COLO829 (cell line): ENCODE measurements around the gene MPI.
"Not testable (repeated sequence)": the region's sequence is repeated elsewhere in the genome, so short reads cannot be mapped to it uniquely, and the experiment has no call there.

Experiments
- DNase-seq: peaks from one replicate; pipeline ENCODE4 v3.0.0; 2012; ENCODE audit warnings: low spot score

The MPI gene

DNA sequence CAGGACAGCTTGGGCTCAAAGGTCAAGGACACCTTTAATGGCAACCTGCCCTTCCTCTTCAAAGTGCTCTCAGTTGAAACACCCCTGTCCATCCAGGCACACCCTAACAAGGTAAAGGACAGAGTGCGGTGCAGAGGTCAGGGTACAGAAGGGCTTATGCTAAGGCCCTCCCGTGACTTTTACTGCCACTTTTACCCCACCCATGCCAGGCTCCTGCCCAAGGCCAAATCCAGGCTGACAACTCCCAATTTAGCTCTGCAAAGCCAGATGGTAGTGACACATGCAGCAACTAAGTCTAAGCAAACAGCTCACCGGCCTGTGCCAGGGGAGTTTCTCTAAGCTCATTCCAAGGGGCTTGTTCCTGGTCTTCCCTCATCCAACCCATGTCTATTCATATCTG, 1.6 kb downstream of the MPI start:
- DNase-seq, result no peak

DNA sequence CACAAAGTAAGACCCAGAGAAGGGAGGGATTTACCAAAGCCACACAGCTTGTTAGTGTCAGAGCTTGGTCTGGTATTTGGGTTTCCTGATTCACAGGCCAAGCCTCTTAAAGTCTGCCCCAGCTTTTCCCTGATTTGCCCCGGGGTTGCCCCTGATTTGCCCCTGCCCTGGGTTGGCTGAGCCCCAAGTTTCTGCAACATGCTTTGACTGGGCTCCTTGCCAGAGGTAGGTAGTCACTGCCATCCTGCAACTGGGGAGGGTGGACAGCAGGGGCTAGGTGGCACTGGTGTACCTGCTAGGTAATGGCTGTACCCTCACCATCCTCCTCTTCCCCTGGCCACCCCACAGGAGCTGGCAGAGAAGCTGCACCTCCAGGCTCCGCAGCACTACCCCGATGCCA, 2.5 kb downstream of the MPI start:
- DNase-seq, result no peak

DNA sequence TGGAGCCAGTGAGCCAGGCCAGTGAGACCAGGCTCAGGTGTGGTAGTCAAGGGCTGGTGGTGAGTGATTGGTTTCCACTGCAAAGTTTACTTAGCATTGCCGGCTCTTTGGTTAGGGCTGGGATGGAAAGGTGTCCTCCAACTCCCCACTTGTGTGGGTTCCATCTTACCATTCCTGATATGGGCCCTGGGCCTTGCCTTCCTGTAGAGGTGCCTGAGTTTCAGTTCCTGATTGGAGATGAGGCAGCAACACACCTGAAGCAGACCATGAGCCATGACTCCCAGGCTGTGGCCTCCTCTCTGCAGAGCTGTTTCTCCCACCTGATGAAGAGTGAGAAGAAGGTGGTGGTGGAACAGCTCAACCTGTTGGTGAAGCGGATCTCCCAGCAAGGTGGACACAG, 3.1 kb downstream of the MPI start:
- DNase-seq, result no peak

DNA sequence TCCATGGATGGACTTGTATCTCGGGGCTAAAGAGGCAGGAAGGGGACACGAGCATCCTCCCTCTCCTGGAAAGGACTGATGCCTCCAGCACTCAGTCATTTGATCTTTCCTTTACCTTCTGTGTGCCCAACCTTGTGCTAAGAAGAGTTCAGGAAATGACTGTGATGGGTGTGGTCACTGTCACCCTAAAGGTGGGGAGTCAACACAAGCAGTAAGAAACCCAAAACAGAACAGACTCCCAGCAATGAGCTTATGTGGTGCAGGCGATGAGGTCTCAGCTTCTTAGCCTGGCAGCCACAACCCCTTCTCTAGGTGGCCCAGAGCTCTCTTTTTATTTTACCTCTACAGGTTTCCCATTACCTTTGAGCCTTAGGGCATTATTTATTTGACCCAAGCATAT, 3.8 kb downstream of the MPI start:
- no peak for DNase-seq

DNA sequence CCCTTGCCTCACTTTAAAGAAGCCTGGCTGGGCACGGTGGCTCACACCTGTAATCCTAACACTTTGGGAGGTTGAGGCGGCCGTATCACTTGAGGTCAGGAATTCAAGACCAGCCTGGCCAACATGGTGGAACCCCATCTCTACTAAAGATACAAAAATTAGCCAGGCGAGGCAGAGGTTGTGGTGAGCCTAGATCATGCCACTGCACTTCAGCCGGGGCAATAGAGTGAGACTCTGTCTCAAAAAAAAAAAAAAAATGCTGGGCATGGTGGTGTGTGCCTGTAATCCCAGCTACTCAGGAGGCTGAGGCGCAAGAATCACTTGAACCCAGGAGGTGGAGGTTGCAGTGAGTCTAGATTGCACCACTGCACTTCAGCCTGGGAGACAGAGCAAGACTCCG, 4.5 kb downstream of the MPI start:
- DNase-seq, result not testable (repeated sequence)

DNA sequence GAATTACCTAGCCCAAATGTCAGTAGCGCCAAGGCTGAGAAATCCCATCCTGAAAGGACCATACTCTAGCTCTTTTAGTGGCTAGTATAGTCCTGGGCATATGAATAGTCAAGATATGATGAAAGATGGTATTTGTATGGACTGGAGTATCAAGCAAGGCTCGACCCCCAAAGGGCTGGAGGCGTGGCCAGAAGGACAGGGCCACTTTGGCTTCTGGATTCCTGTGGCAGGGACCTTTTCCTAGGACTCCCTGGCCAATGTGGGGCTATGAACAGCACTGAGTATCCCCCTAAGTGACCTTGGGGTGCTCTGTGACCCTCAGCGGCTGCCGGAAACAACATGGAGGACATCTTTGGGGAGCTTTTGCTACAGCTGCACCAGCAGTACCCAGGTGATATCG, 6.0 kb downstream of the MPI start:
- DNase-seq, result no peak

DNA sequence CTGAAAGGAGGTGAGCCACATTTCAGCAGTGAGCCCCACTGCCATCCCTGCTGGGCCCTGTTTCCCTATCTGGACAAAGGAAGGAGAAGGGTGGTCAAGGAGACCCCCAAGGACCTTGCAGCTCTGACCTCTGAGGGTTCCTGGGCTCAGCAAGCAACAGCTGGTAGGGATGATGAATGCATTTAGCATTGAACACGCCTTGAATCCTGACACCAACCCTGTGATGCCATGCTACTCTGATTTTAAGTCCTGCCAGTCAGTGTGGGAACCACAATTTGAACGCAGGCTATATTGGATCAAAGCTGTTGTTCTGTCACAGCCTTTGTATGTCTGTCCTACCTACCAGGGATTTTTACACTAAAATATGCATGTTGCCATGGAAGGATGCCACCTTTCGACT, 6.5 kb downstream of the MPI start:
- DNase-seq, result no peak

DNA sequence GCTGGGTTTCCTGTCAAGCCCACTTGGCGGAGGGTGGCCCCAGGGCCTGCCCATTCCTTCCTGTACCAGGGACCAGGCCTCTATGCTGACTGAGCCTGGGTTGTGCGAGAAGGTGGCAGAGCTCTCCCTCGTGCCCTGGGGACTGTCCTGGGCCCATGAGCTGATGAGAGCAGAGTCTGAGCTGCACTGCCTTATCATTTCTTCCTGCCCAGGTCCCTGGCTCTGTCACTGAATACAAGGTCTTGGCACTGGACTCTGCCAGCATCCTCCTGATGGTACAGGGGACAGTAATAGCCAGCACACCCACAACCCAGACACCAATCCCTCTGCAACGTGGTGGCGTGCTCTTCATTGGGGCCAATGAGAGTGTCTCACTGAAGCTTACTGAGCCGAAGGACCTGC, 7.5 kb downstream of the MPI start:
- DNase-seq, result no peak

DNA sequence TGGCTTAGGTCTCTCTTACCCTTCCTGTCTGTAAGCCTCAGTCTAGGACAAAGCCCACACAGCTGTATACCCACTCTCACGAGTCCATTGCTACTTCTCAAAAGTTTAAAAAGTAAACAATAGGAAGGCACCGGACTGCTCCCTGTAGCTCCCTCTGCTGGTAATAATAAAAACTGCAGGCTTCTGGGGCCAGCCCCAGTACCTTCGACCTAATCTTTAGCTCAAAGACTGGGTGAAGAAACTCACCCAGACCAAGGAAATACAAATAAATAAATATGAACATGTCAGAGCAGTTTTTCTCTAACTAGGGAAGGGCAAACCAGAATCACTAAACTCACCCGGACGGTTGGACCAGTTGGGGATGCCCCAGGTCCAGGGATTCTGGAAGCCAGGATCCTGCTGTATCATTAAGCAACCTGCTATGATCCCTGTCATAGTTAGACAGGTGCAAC, 11.8 kb downstream of the MPI start:
- DNase-seq, result peak; percentile 50

DNA sequence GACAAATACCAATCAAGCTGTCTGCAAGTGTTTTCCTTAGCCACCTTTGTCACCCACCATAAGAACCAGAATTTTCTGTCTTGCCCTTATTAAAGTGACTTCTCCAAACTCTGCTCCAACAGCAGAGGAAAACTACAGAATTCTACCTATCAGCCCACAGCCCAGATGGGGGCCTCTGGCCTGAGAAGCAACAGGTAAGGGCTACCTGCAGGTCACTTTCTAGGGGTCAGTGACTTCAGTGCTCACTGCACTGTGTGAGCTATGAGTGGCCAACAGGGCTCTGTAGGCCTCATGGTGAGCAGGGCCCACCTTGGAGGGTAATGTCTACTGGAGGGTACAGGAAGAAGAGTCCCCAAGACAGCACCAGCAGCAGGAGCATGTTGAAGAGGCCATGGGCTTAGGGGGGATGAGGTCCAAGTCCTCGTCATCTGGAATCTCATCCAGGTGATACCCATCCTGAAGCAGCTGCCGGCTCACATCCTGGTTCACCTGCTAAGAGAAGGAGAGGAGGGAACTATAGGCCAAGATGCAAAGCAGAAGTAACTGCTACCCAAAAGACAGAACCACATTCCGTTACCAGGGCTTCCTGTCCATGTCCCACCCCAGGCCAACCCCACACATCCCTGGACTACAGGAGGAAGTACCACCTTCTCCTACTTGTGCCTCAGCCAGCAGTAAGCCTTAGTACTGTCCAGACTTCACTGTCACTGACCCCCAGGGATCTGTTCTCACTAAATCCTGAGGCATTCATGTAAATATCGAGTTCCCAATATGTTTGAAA, 12.6 kb downstream of the MPI start:
- no peak for DNase-seq

DNA sequence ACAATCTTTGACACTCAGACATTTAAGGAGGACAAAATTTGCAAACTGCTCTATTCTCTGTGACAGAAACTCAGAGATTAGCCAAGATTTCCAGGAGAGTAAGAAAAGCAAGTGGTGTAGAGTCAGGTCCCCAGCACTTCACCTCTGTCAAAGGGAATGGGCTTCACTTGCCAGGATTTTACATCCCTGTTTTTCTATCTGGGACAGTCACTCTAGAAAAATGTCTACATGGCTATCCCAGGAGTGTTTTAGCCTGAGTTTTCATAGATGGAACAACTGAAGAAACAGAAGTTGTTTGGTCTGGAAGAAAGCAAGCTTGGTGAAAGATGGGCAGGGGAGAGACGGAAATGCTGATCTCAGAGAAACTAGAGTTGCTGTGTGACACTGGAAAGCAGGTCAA, 13.8 kb downstream of the MPI start:
- DNase-seq, result no peak

DNA sequence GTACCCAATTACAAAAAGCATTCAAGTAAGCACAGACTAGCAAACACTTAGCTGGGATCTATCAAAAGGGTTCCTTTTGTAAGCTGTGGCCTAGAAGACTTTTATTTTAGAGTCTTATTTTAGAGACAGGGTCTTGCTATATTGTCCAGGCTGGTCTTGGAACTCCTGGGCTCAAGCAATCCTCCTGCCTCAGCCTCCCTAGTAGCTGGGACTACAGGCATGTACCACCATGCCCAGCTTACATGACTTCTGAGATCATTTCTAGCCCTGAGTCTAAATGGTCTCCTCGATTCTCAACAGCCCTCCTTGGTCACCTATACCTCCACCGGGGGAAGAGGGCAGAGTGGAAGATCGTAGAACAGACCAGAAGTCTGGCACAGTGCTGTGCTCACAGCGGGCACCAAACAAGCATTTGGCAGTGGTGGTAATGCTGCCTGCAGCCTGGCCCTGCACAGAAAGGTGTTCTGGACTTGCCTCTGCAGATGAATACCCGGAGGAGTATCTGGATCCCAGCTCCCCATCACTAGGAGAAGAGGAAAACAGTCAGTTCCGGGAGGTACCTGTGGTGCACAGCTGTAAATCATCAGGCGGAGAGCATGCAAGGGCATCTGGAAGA, 14.5 kb downstream of the MPI start:
- DNase-seq, result no peak

DNA sequence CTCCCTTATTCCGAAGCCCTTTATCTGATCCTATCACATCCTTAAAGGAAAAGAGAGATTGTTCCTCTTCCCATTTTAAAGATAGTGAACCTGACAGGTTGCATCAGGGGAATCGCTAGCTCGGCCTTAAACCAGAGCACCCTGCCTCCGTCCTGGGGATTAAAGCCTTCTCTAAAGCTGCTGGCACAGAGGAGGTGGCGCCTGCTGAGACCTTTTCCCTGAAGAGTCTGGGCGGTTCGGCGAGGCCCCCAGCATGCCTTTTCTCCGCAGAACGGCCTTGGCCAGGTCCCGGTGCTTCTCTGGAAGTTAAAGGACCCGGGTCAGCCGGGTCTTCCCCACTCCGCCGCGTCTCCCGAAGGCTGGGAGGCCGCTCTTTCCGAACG, 16.2 kb downstream of the MPI start:
- DNase-seq, result no peak

DNA sequence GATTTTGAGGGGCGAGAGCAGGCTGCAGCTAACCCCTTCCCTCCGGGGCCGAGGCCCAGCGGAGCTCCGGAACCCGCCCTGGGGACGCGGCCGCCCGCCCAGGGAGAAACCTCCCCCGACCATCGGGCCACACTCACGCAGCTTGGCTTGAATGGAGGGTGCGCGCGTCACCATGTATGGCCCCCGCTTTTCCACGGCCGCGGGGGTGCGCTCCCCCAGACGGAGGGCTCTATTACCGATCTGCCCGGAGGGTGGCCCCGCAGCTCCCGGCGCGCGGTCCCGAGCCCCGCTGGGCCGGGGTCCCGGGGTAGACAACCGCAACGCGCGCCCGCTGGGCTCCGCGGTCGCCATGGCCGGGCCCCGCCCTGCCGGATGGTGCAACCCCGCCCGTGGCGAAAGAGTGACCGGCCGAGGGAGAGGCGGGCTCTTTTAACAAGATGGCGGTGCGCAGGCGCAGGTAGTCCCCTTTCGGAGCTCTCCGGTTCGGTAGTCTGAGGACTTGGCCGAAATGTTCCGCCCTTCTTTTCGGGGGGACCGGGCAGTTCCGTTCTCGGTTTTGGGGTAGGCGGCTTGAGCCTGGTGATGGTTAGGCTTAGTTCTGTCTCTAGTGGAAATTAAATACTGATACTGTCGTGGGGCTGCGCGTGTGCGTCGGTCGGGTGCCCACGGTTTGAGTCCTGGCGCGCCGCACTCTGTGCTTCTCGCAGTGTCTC, 16.8 kb downstream of the MPI start, which contains the start of gene FAM219B:
FAM219B (minus strand) TSS at position 402 of the 713 bp plus-strand sequence; CDS start at position 351, 51 bp downstream.
- peak; percentile 91 for DNase-seq

DNA sequence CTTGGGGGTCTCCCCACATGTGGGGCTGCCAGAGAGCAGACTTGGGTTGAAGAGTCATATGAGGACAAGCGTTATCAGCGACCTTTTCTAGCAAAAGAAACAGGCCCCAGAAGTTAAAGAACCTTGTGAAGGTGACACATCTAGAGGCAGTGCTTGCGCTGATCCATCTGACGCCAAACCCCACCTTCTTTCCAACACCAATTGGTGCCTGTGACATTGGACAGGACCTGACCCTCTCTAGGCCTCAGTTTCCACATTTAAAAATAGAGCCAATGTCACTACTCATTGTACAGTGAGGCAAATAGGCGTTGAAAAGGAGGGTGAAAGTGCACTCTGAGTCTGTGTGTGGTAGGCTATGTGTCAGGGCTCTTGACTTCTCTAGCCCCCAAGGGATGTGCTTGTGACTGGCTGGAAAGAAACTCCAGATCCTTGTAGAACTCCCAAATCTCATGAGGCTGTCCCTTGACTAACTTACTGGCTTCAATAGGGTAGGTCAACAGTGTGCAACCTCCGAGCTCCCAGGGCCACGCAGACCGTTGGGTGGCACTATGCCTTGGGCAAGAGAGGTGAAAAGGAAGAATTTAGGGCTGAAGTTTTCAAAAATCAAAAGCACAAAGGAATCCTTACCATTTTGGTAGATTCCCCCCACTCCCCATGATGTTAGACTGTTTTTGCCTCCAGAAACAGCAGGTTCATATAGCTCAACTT, 17.5 kb downstream of the MPI start:
- no peak for DNase-seq

DNA sequence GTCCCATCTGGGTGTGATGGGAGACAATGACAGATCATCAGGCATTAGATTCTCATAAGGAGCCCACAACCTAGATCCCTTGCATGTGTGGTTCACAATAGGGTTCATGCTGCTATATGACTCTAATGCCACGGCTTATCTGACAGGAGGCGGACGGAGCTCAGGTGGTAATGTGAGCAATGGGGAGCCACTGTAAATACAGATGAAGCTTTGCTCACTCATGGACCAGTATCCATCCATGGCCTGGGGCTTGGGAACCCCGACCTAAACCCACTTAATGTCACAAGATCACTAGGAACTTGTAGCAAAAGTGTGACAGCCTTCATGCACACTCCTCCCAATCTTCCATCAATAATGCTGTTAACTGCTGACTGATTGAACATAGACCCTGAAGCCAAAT, 18.8 kb downstream of the MPI start:
- no peak for DNase-seq

DNA sequence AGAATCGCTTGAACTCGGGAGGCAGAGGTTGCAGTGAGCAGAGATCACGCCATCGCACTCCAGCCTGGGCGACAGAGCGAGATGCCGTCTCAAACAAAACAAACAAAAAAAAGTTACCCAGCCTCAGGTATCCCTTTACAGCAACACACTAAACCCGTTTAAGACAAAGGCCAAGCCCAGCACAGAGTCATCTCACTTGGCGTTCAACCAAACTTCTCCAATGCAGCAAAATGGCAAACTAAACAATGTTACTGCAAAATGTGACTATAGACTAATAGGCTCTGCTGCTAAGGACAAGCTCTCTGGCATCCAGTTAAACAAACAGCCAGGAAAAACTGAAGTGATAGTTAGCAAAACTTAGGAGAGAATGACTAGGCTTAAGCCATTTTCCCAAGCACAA, 23.2 kb downstream of the MPI start:
- DNase-seq, result no peak

DNA sequence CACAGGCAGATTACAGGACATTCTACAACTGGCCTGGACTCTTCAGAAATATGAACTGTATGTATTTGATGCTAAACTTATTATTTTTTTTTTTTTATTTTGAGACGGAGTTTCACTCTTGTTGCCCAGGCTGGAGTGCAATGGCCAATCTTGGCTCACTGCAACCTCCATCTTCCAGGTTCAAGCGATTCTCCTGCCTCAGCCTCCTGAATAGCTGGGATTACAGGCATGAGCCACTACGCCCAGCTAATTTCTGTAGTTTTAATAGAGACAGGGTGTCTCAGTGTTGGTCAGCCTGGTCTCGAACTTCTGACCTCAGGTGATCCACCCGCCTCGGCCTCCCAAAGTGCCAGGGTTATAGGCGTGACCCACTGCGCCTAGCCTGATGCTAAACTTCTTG, 24.0 kb downstream of the MPI start:
- not testable (repeated sequence) for DNase-seq

DNA sequence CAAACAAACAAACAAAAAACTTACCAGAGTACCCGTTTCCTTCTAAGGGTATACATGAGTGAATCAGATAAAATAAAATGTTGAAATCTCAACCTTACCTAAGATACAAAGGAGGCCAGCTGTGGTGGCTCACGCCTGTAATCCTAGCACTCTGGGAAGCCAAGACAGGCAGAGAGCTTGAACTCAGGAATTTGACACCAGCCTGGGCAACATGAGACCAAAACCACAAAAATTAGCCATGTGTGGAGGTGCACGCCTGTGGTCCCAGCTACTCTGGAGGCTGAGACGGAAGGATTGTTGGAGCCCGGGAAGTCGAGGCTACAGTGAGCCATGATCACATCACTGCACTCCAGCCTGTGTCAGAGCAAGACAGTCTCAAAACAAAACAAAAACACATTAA, 27.8 kb downstream of the MPI start:
- no peak for DNase-seq

DNA sequence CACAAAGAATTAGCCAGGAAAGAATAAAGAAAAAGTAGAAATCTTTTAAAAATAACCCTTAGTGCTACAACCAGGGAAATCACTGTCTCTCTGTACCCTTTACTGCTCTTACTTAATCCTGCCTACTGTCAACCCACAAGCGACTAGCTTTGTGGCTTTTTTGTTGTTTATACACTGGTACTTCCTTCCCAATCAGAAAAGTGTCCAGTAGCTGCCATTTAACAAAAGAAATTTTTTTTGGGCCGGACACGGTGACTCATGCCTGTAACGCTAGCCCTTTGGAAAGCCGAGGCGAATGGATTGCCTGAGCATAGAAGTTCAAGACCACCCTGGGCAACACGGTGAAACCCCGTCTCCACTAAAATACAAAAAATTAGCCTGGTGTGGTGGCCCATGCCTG, 30.6 kb downstream of the MPI start:
- DNase-seq, result no peak

DNA sequence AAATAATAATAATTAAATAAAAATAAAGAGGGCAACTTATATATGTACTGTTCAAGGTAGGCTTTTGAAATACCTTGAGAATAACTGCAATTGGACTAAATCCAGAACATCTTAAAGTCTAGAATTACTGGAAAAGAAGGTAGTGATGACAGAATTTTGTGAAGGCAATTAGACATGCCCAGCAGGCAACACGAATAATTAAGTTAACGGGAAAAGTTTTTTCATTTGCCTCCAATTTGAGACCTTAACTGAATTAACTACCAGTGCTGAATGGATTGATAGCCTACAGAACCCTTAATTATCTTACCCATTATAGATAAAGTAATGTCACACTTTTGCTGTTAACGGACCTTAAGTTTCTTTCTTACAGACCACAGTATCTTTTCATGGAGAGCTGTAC, 34.7 kb downstream of the MPI start:
- no peak for DNase-seq

DNA sequence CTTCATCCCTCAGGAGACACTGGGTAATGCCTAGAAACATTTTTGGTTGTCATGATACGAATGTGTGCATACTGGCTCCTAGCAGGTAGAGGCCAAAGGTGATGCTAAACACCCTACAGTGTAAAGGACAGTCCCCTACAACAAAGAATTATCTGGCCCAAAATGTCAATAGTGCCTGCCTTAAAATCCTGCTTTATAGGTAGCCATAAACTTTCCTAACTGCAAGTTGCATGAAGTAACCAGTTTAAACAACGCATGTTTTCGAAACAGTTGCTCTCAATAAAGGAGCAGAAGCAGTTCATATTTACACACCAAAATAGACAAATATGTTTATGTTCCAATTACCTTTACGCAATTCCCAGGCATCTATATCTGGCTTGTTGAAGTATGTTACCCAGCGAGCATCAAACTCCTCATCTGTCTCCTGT, 38.9 kb downstream of the MPI start:
- DNase-seq, result no peak

DNA sequence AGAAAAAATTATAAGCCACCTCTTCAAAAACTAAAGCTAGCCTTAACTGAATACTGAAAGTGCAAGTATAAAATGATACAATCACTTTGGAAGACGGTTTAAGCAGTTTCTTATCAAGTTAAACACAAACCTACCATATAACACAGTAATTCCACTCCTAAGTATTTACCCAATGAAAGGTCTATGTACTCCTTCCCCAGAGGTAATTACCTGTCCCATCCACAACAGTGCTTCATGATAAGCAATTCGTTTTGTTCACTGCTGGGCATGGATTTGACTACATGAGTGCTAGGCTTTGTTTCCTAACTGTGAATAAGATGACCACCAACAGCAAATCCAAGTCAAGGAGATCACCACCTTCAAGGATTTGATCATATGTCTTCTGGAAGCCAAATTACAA, 43.7 kb downstream of the MPI start:
- no peak for DNase-seq
